ENCODE data around the gene RHOH.

DNA sequence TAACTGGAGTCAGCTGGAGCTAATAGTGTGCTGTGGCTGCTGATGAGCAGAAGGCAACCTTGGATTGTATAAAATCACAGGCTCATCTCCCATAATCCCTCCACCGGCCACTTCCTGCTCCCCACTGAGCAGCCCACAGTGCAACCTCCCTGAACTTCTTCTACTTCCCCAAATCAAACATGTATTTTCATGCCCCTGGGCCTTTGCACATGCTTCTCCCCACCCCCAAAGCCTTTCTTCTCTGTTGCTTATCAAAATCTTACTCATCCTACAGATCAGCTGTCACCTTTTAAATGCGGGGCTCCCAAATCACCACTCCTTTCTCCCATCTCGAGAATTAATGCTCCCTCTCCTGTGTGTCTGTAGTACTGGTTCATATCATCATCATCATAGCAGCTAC, 35.8 kb downstream of the RHOH start:
- no peak for TF ChIP-seq EZH2 (IDR thresholded peaks at IDR 0.05; ENCODE audit: insufficient read depth, poor library complexity, severe bottlenecking)
- no peak for TF ChIP-seq EZH2phosphoT487 (IDR thresholded peaks at IDR 0.05; ENCODE audit: insufficient read depth, low read depth)

All from GM23248 (cell line).